ENCODE data around the gene FBXO47. TPM values are rescaled to one million over a fixed set of nuclear protein-coding genes. Genes with fewer than 3 reads are reported as not detected.

The FBXO47 gene
- total and polyA plus RNA-seq, 2 donors (not counting 1 experiment from before 2014, with no cell fraction given) = not detected

DNA sequence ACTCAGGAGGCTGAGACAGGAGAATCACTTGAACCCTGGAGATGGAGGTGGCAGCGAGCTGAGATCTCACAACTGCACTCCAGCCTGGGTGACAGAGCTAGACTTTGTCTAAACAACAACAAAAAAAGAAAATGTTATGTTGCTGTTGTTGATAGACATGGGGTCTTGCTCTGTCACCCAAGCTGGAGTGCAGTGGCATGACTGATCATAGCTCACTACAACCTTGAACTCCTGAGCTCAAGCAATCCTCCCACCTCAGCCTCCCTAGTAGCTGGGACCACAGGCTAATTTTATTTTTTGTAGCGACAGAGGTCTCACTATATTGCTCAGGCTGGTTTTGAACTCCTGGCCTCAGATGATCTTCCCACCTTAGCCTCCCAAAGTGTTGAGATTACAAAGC, 20.0 kb downstream of the FBXO47 start:
- Histone ChIP-seq H3K4me2 (replicated peaks; ENCODE audit: low read depth, low read length, poor library complexity, severe bottlenecking) (no peak overlapping the region), H3K4me1 (ENCODE audit: control insufficient read depth in 2 of 2, insufficient read depth in 2 of 2, low read length in 2 of 2) (no peaks in the 10 kb centered on the region), H3K36me3 (replicated peaks in 1 of 2; ENCODE audit: control extremely low read depth in 1 of 2, control insufficient read depth in 1 of 2, extremely low read depth in 1 of 2, insufficient read depth in 2 of 2, low read length in 1 of 2) (no peaks in the 10 kb centered on the region), H3K27me3 (replicated peaks in 1 of 4; ENCODE audit: control extremely low read depth in 1 of 4, control insufficient read depth in 3 of 4, insufficient read depth in 4 of 4, low read length in 3 of 4) (peaks cover 0 to 4% (median 0%) of the 10 kb centered on the region in 4 experiments), H4K20me1 (ENCODE audit: control insufficient read depth, insufficient read depth, low read length, poor library complexity, severe bottlenecking) (no peaks in the 10 kb centered on the region), H2AFZ (ENCODE audit: insufficient read depth, low read depth, low read length, poor library complexity, severe bottlenecking) (no peak overlapping the region), H3K9me3 (ENCODE audit: control extremely low read depth in 1 of 3, control insufficient read depth in 2 of 3, insufficient read depth in 1 of 3, low read length in 2 of 3) (no peaks in the 10 kb centered on the region), H3K9ac (ENCODE audit: low read length) (no peak overlapping the region), H3K4me3 (ENCODE audit: control extremely low read depth in 1 of 5, extremely low read depth in 1 of 5, insufficient read depth in 1 of 5, low read depth in 2 of 5, low read length in 4 of 5) (no peak overlapping the region), H3K79me2 (ENCODE audit: control insufficient read depth, insufficient read depth, low read length) (no peaks in the 10 kb centered on the region), H3K27ac (ENCODE audit: low read length in 2 of 2) (no peak overlapping the region)
- POLR2A ChIA-PET = no interaction called here
- CTCF ChIA-PET = no interaction called here
- H3K27ac Mint-ChIP-seq = no peak overlapping the region
- peaks cover 8% of the 10 kb centered on the region for H3K4me1 Mint-ChIP-seq
- 100% methylated on average over 1 of the region's 2 CpGs for WGBS (ENCODE audit: insufficient coverage)
- no peaks in the 10 kb centered on the region for H3K9me3 Mint-ChIP-seq (ENCODE audit: insufficient read depth)
- ATAC-seq (ENCODE audit: low read depth) (no peak), DNase-seq (no peak)
- no peak overlapping the region for H3K4me3 Mint-ChIP-seq
- no peaks in the 10 kb centered on the region for H3K27me3 Mint-ChIP-seq
- TF ChIP-seq CTCF (IDR thresholded peaks at IDR 0.05) (no peak), EZH2 (IDR thresholded peaks at IDR 0.05; ENCODE audit: borderline replicate concordance, insufficient read depth, low read depth, low read length, poor library complexity, severe bottlenecking) (no peak)
- intact Hi-C loops (cut with micrococcal nuclease) = no loop called here

GRCh38 chr17:38943607-38944006, 23.6 kb downstream of the FBXO47 start:
- no peaks in the 10 kb centered on the region for H3K4me1 ChIP-seq (ENCODE audit: control insufficient read depth in 2 of 2, insufficient read depth in 2 of 2, low read length in 2 of 2)
- WGBS (ENCODE audit: insufficient coverage) = 70% methylated on average over 3 of the region's 8 CpGs
- no peak for DNase-seq
- H3K9me3 ChIP-seq (ENCODE audit: control extremely low read depth in 1 of 3, control insufficient read depth in 2 of 3, insufficient read depth in 1 of 3, low read length in 2 of 3) = no peaks in the 10 kb centered on the region
- Mint-ChIP-seq H3K4me3 (no peak overlapping the region), H3K4me1 (peaks cover 8% of the 10 kb centered on the region), H3K27ac (no peak overlapping the region), H3K27me3 (peaks cover under 1% of the 10 kb centered on the region), H3K9me3 (ENCODE audit: insufficient read depth) (no peaks in the 10 kb centered on the region)
- no peak overlapping the region for H3K4me3 ChIP-seq (ENCODE audit: control extremely low read depth in 1 of 5, extremely low read depth in 1 of 5, insufficient read depth in 1 of 5, low read depth in 2 of 5, low read length in 4 of 5)
- H3K4me2 ChIP-seq (replicated peaks; ENCODE audit: low read depth, low read length, poor library complexity, severe bottlenecking) = no peak overlapping the region
- intact Hi-C loops (cut with micrococcal nuclease) = no loop called here
- no peak overlapping the region for H2AFZ ChIP-seq (ENCODE audit: insufficient read depth, low read depth, low read length, poor library complexity, severe bottlenecking)
- ChIA-PET CTCF (interaction anchor here (1.0 to 2.3 kb wide), 4 partner anchors 19 to 39 kb away, joined by 3 to 6 read pairs (median 4); no protein-coding TSS in a partner anchor), POLR2A (no interaction called here)
- H3K27ac ChIP-seq (ENCODE audit: low read length in 2 of 2) = no peak overlapping the region
- H3K9ac ChIP-seq (ENCODE audit: low read length) = no peak overlapping the region
- no peaks in the 10 kb centered on the region for H3K36me3 ChIP-seq (replicated peaks in 1 of 2; ENCODE audit: control extremely low read depth in 1 of 2, control insufficient read depth in 1 of 2, extremely low read depth in 1 of 2, insufficient read depth in 2 of 2, low read length in 1 of 2)
- TF ChIP-seq CTCF (IDR thresholded peaks at IDR 0.05) (no peak), EZH2 (IDR thresholded peaks at IDR 0.05; ENCODE audit: borderline replicate concordance, insufficient read depth, low read depth, low read length, poor library complexity, severe bottlenecking) (no peak)
- H3K27me3 ChIP-seq (replicated peaks in 1 of 4; ENCODE audit: control extremely low read depth in 1 of 4, control insufficient read depth in 3 of 4, insufficient read depth in 4 of 4, low read length in 3 of 4) = no peaks in the 10 kb centered on the region
- no peaks in the 10 kb centered on the region for H3K79me2 ChIP-seq (ENCODE audit: control insufficient read depth, insufficient read depth, low read length)
- H4K20me1 ChIP-seq (ENCODE audit: control insufficient read depth, insufficient read depth, low read length, poor library complexity, severe bottlenecking) = no peaks in the 10 kb centered on the region
- no peak for ATAC-seq (ENCODE audit: low read depth)
